CD4-positive, alpha-beta memory T cell (primary cell): ENCODE results near the gene MAPKAPK3. TPM values are rescaled to one million over a fixed set of nuclear protein-coding genes. Genes with fewer than 3 reads are reported as not detected.

Experiments
- CTCF ChIA-PET: fragments of 350-600 bp; sonication (Branson Sonifier 250); formaldehyde crosslinking; loops from one replicate; lab custom pipeline; 2021; ENCODE audit warnings: inconsistent platforms; ENCODE audit not compliant: partially characterized antibody; lab: Charles Lee
- POLR2A ChIA-PET: fragments of 350-600 bp; sonication (Branson Sonifier 250); formaldehyde crosslinking; loops from one replicate; lab custom pipeline; 2021; ENCODE audit not compliant: partially characterized antibody; lab: Charles Lee
- DNase-seq, 5 donors: peaks; one replicate each; pipeline versions ENCODE4 v3.0.0 to v3.0.0-alpha.2; 2020 to 2022; ENCODE audit warnings: mixed read lengths in 1 of 5
- H3K27ac ChIP-seq: one replicate; pipeline ENCODE4 v1.7.0; 2013; ENCODE audit warnings: low read depth, low read length
- H3K27me3 ChIP-seq: 2 replicates; pipeline ENCODE4 v1.7.0; 2013; ENCODE audit warnings: mild to moderate bottlenecking, low read length, moderate library complexity; ENCODE audit not compliant: insufficient read depth
- H3K36me3 ChIP-seq: 2 replicates; pipeline ENCODE4 v1.7.0; 2013; ENCODE audit warnings: mild to moderate bottlenecking, low read length, moderate library complexity; ENCODE audit not compliant: insufficient read depth
- H3K4me1 ChIP-seq: 2 replicates; pipeline ENCODE4 v1.7.0; 2013; ENCODE audit warnings: mild to moderate bottlenecking, low read length, moderate library complexity; ENCODE audit not compliant: insufficient read depth
- H3K4me3 ChIP-seq, 2 donors: one replicate each; pipeline ENCODE4 v1.7.0; 2013; ENCODE audit warnings: low read length in 2 of 2, mild to moderate bottlenecking in 1 of 2
- H3K9me3 ChIP-seq, 2 donors: one replicate each; pipeline ENCODE4 v1.7.0; 2013; ENCODE audit warnings: low read length in 2 of 2, control low read depth in 1 of 2; ENCODE audit not compliant: control insufficient read depth in 1 of 2
- H3K27ac Mint-ChIP-seq, 7 donors: one replicate each; pipeline ENCODE4 v1.8.0; 2020 to 2021; ENCODE audit warnings: mixed read lengths in 7 of 7, mild to moderate bottlenecking in 6 of 7, inconsistent platforms in 3 of 7, moderate library complexity in 3 of 7
- H3K27me3 Mint-ChIP-seq, 2 donors: one replicate each; pipeline ENCODE4 v1.8.0; 2020 to 2021; ENCODE audit warnings: mixed read lengths in 2 of 2
- H3K36me3 Mint-ChIP-seq, 2 donors: one replicate each; pipeline ENCODE4 v1.8.0; 2020 to 2021; ENCODE audit warnings: mixed read lengths in 2 of 2, inconsistent platforms in 1 of 2, mild to moderate bottlenecking in 1 of 2
- H3K4me1 Mint-ChIP-seq, 4 donors: one replicate each; pipeline ENCODE4 v1.8.0; 2020 to 2021; ENCODE audit warnings: mixed read lengths in 4 of 4, mild to moderate bottlenecking in 1 of 4
- H3K4me3 Mint-ChIP-seq, 8 donors: one replicate each; pipeline ENCODE4 v1.8.0; 2020 to 2021; ENCODE audit warnings: mixed read lengths in 8 of 8, mild to moderate bottlenecking in 7 of 8, moderate library complexity in 6 of 8, inconsistent platforms in 3 of 8
- H3K9me3 Mint-ChIP-seq, 8 donors: one replicate each; pipeline ENCODE4 v1.8.0; 2020 to 2021; ENCODE audit warnings: mixed read lengths in 8 of 8, mild to moderate bottlenecking in 5 of 8, inconsistent platforms in 3 of 8, moderate library complexity in 1 of 8
- intact Hi-C: fragments of 100-400 bp; cut with micrococcal nuclease; formaldehyde crosslinking; loops from one replicate; pipeline ENCODE4 v1.15.1; 2023
- polyA plus RNA-seq, 2 donors: library from polyadenylated mRNA; unstranded; fragments of 300-500 nt; fragmentation: Illumina TruSeq; gene quantifications; one replicate each; pipeline ENCODE4 v1.2.3, GENCODE V29; 2021
- total RNA-seq, 2 experiments: library from RNA; stranded (reverse); gene quantifications; one replicate each; pipeline ENCODE4 v1.2.3, GENCODE V29; 2021

Gene MAPKAPK3
- total and polyA plus RNA-seq, 4 experiments from 2014 or later, result 36.4 to 93.2 (median 55.6) TPM

DNA sequence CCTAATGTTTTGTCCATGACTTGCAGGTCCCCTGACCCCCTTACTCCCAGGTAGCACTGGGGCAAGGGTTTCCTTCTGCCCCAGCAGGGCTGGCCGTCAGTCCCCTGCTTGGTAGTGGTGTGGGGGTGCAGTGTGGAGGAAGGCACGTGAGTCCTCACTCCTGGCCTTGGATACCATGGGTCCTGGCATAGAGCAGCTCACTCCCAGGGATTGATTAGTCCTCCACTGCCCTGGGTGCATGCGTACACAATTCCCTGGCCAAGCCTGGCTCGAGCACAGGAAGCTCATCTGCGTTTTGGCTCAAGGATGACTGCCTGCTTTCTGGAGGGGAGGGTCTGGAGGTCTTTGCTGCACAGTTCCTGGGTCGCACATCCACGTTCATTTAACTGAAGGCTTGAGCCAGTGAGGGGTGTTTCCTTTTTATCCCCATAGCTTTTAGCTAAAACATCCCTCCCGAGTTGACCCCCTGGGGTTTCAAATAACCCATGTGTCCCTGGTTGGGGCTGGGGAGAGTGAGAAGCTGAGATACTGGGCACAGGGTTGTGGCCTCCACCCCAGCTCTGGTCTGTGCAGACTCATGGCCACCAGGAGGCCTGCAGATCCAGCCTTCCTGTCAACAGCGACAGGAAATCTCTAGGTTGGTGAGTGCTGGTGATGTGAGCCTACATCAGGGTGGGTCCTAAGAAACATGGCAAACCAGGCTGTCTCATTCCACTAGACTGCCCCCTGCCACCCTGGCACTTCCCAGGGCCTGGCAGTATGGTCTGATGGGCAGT lies 36.1 kb upstream of the MAPKAPK3 start:
- Mint-ChIP-seq H3K27ac (peak overlapping the region in 6 of 7 donors; percentile 52 to 89 (median 63)), H3K4me1 (peaks cover 21 to 62% (median 33%) of the 10 kb centered on the region in 4 donors), H3K36me3 (peaks cover 13 to 21% of the 10 kb centered on the region in 2 donors), H3K27me3 (no peaks in the 10 kb centered on the region), H3K4me3 (peak overlapping the region in 3 of 8 donors; percentile 26 to 43 (median 35)), H3K9me3 (no peaks in the 10 kb centered on the region)
- DNase-seq, result peak in 2 of 5 donors; percentile 20 to 30
- no peaks in the 10 kb centered on the region for H3K36me3 ChIP-seq
- peak overlapping the region; percentile 13 for H3K27ac ChIP-seq
- peak overlapping the region in 1 of 2 donors; percentile 10 for H3K4me3 ChIP-seq
- ChIA-PET POLR2A (interaction anchor here (0.7 to 18.7 kb wide), 5 partner anchors 8 to 28 kb away, joined by 4 to 1072 read pairs (median 14); partner anchors contain the start of genes CISH, HEMK1 and MAPKAPK3), CTCF (interaction anchor here (0.7 to 21.1 kb wide), 7 partner anchors 8 to 72 kb away, joined by 3 to 996 read pairs (median 5); partner anchors contain the start of genes CISH and MAPKAPK3)
- no peaks in the 10 kb centered on the region for H3K27me3 ChIP-seq
- intact Hi-C loops, result no loop called here
- H3K4me1 ChIP-seq, result peaks cover 45% of the 10 kb centered on the region
- H3K9me3 ChIP-seq, result no peaks in the 10 kb centered on the region

GRCh38 chr3:50581459-50581842 lies 35.5 kb upstream of the MAPKAPK3 start:
- H3K4me1 Mint-ChIP-seq, result peaks cover 16 to 56% (median 31%) of the 10 kb centered on the region in 4 donors
- Histone ChIP-seq H3K27ac (peak overlapping the region; percentile 13), H3K36me3 (no peaks in the 10 kb centered on the region), H3K9me3 (no peaks in the 10 kb centered on the region), H3K4me3 (peak overlapping the region in 1 of 2 donors; percentile 10), H3K27me3 (no peaks in the 10 kb centered on the region), H3K4me1 (peaks cover 44% of the 10 kb centered on the region)
- intact Hi-C loops, result no loop called here
- no peaks in the 10 kb centered on the region for H3K9me3 Mint-ChIP-seq
- POLR2A ChIA-PET, result interaction anchor here (1.6 to 18.7 kb wide), 4 partner anchors 9 to 27 kb away, joined by 5 to 1072 read pairs (median 19); partner anchors contain the start of genes CISH, HEMK1 and MAPKAPK3
- peak overlapping the region in 1 of 8 donors; percentile 26 for H3K4me3 Mint-ChIP-seq
- CTCF ChIA-PET, result interaction anchor here (1.1 to 21.1 kb wide), 6 partner anchors 8 to 72 kb away, joined by 4 to 996 read pairs (median 6); partner anchors contain the start of genes CISH and MAPKAPK3
- no peaks in the 10 kb centered on the region for H3K27me3 Mint-ChIP-seq
- peak overlapping the region in 4 of 7 donors; percentile 13 to 89 (median 58) for H3K27ac Mint-ChIP-seq
- no peak for DNase-seq
- peaks cover 13 to 21% of the 10 kb centered on the region in 2 donors for H3K36me3 Mint-ChIP-seq

DNA sequence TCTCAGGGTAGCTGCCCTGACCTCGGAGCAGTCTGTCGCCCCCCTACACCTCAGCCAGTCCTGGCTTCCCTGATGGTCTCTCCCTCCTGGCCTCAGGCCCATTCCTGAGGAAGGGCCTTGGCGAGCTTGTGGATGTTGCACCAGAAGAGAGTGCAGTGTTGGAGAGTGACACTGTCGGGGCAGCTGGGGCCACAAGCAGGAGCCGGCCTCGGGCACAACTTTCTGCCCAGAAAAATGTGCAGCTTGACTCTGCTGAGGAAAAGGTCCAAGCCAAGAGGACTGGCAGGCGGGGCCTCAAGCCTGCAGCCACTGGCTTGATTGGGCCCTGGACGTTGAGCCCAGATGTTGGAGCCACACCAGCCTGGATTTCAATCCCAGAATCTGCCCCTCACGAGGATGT lies 34.9 kb upstream of the MAPKAPK3 start:
- Mint-ChIP-seq H3K9me3 (no peaks in the 10 kb centered on the region), H3K27ac (peak overlapping the region in 3 of 7 donors; percentile 77 to 89 (median 78)), H3K27me3 (no peaks in the 10 kb centered on the region), H3K36me3 (peaks cover 13 to 21% of the 10 kb centered on the region in 2 donors), H3K4me3 (peak overlapping the region in 2 of 8 donors; percentile 45 to 51), H3K4me1 (peaks cover 16 to 55% (median 32%) of the 10 kb centered on the region in 4 donors)
- CTCF ChIA-PET, result interaction anchor here (1.9 to 21.1 kb wide), 4 partner anchors 8 to 40 kb away, joined by 5 to 996 read pairs (median 142); partner anchors contain the start of genes CISH and MAPKAPK3
- DNase-seq, result no peak
- H3K4me3 ChIP-seq, result no peak overlapping the region
- intact Hi-C loops, result no loop called here
- H3K27me3 ChIP-seq, result no peaks in the 10 kb centered on the region
- peaks cover 44% of the 10 kb centered on the region for H3K4me1 ChIP-seq
- POLR2A ChIA-PET, result interaction anchor here (1.6 to 18.7 kb wide), 4 partner anchors 9 to 27 kb away, joined by 5 to 1072 read pairs (median 19); partner anchors contain the start of genes CISH, HEMK1 and MAPKAPK3
- H3K27ac ChIP-seq, result no peak overlapping the region
- H3K9me3 ChIP-seq, result no peaks in the 10 kb centered on the region
- no peaks in the 10 kb centered on the region for H3K36me3 ChIP-seq

DNA sequence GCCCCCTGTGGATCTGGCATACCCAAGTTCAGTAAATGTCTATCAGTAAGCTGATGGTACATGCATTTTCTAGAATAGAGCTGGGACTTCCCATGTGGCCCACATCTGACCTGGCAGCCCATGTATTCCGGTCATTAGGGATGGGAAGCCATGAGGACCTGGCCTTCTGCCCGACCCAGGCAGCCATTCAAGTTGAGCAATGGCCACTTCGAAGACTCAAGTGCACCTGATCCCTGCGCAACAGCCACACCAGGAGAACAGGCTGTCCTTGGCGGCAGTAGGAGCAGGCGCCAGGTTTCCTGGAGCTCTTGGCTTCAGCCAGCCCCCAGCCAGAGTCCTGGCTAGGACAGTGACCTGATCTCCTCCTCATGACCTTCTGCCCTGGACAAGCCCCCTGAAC lies 33.1 kb upstream of the MAPKAPK3 start:
- Mint-ChIP-seq H3K4me3 (no peak overlapping the region), H3K9me3 (no peaks in the 10 kb centered on the region), H3K4me1 (peaks cover 32 to 66% (median 49%) of the 10 kb centered on the region in 4 donors), H3K27ac (peak overlapping the region in 5 of 7 donors; percentile 22 to 83 (median 48)), H3K36me3 (peaks cover 12 to 19% of the 10 kb centered on the region in 2 donors), H3K27me3 (no peaks in the 10 kb centered on the region)
- Histone ChIP-seq H3K9me3 (no peaks in the 10 kb centered on the region), H3K27me3 (no peaks in the 10 kb centered on the region), H3K27ac (no peak overlapping the region), H3K4me3 (no peak overlapping the region), H3K4me1 (peaks cover 53% of the 10 kb centered on the region), H3K36me3 (no peaks in the 10 kb centered on the region)
- POLR2A ChIA-PET, result interaction anchor here (1.1 to 18.7 kb wide), 3 partner anchors 8 to 25 kb away, joined by 4 to 1072 read pairs (median 24); partner anchors contain the start of genes CISH, HEMK1 and MAPKAPK3
- no peak for DNase-seq
- intact Hi-C loops, result no loop called here
- CTCF ChIA-PET, result interaction anchor here (1.0 to 21.1 kb wide), 2 partner anchors 25 to 34 kb away, joined by 3 to 996 read pairs; partner anchors contain the start of genes CISH and MAPKAPK3

GRCh38 chr3:50584391-50584790 lies 32.6 kb upstream of the MAPKAPK3 start:
- H3K27me3 ChIP-seq, result no peaks in the 10 kb centered on the region
- Mint-ChIP-seq H3K36me3 (peaks cover 7 to 16% of the 10 kb centered on the region in 2 donors), H3K27me3 (no peaks in the 10 kb centered on the region), H3K4me3 (no peak overlapping the region), H3K4me1 (peaks cover 34 to 71% (median 50%) of the 10 kb centered on the region in 4 donors), H3K9me3 (no peaks in the 10 kb centered on the region), H3K27ac (peak overlapping the region in 5 of 7 donors; percentile 11 to 83 (median 32))
- no peak overlapping the region for H3K4me3 ChIP-seq
- no peaks in the 10 kb centered on the region for H3K9me3 ChIP-seq
- H3K4me1 ChIP-seq, result peaks cover 58% of the 10 kb centered on the region
- H3K36me3 ChIP-seq, result no peaks in the 10 kb centered on the region
- no peak overlapping the region for H3K27ac ChIP-seq
- intact Hi-C loops, result no loop called here
- CTCF ChIA-PET, result interaction anchor here (1.0 to 21.1 kb wide), 2 partner anchors 24 to 35 kb away, joined by 3 to 996 read pairs; partner anchors contain the start of genes CISH and MAPKAPK3
- no peak for DNase-seq
- POLR2A ChIA-PET, result interaction anchor here (1.1 to 18.7 kb wide), 2 partner anchors 15 to 24 kb away, joined by 4 to 1072 read pairs; partner anchors contain the start of genes CISH, HEMK1 and MAPKAPK3

- intact Hi-C loops, result no loop called here
- H3K4me1 Mint-ChIP-seq, result peaks cover 36 to 78% (median 57%) of the 10 kb centered on the region in 4 donors
- POLR2A ChIA-PET, result interaction anchor here (11.1 kb wide), 2 partner anchors 13 to 23 kb away, joined by 276 to 577 read pairs; partner anchors contain the start of genes C3orf18, CISH, HEMK1 and MAPKAPK3
- Histone ChIP-seq H3K9me3 (no peaks in the 10 kb centered on the region), H3K27ac (no peak overlapping the region), H3K4me3 (no peak overlapping the region), H3K27me3 (no peaks in the 10 kb centered on the region), H3K36me3 (no peaks in the 10 kb centered on the region), H3K4me1 (peaks cover 64% of the 10 kb centered on the region)
- H3K36me3 Mint-ChIP-seq, result peaks cover 4 to 11% of the 10 kb centered on the region in 2 donors
- H3K9me3 Mint-ChIP-seq, result no peaks in the 10 kb centered on the region
- no peaks in the 10 kb centered on the region for H3K27me3 Mint-ChIP-seq
- CTCF ChIA-PET, result interaction anchor here (1.1 to 11.1 kb wide), 4 partner anchors 11 to 67 kb away, joined by 3 to 492 read pairs (median 182); partner anchors contain the start of genes CISH, HEMK1 and MAPKAPK3
- no peak overlapping the region for H3K4me3 Mint-ChIP-seq
- peak overlapping the region in 5 of 7 donors; percentile 4 to 97 (median 42) for H3K27ac Mint-ChIP-seq
- DNase-seq, result peak in 1 of 5 donors; percentile 15
These were observed 30.8 kb upstream of the MAPKAPK3 start for GRCh38 chr3:50585919-50586762.
